Upper lobe of left lung (tissue), 6 donors: ENCODE results near the gene RNF182. TPM values are rescaled to one million over a fixed set of nuclear protein-coding genes. Genes with fewer than 3 reads are reported as not detected.
"Not testable (repeated sequence)": the region's sequence is repeated elsewhere in the genome, so short reads cannot be mapped to it uniquely, and the experiment has no call there.

Experiments
- ATAC-seq, 2 donors: fragments of 200-7000 bp; cut with Tn5 transposase; one replicate each; pipeline ENCODE4 v1.9.1; 2022; ENCODE audit warnings: mild to moderate bottlenecking in 2 of 2, moderate library complexity in 2 of 2; ENCODE audit not compliant: low FRiP score in 2 of 2
- DNase-seq, 2 donors: peaks; one replicate each; pipeline ENCODE4 v3.0.0-alpha.2; 2019 to 2020
- H3K27ac ChIP-seq, 4 donors: fragments of 200-600 bp; sonication (generic); one replicate each; pipeline ENCODE4 v1.5.1; 2016 to 2019
- H3K27me3 ChIP-seq, 4 donors: fragments of 200-600 bp; sonication (generic); one replicate each; pipeline ENCODE4 v1.5.1; 2017 to 2019
- H3K36me3 ChIP-seq, 4 donors: fragments of 200-600 bp; sonication (generic); one replicate each; pipeline ENCODE4 v1.5.1; 2016 to 2019
- H3K4me1 ChIP-seq, 4 donors: fragments of 200-600 bp; sonication (generic); one replicate each; pipeline ENCODE4 v1.5.1; 2018 to 2019
- H3K4me3 ChIP-seq, 4 donors: fragments of 200-600 bp; sonication (generic); one replicate each; pipeline ENCODE4 v1.5.1; 2017 to 2019; ENCODE audit warnings: mild to moderate bottlenecking in 2 of 4, moderate library complexity in 1 of 4
- H3K9me3 ChIP-seq, 4 donors: fragments of 200-600 bp; sonication (generic); one replicate each; pipeline ENCODE4 v1.5.1; 2018 to 2019
- CTCF ChIP-seq, 6 experiments: fragments of 450-650 bp in 4 of 6; fragments of 200-600 bp in 2 of 6; sonication (generic) in 2 of 6; IDR thresholded peaks; one replicate each; pipeline ENCODE4 v1.5.1; 2016 to 2019; ENCODE audit warnings: antibody characterized with exemption in 6 of 6
- EP300 ChIP-seq, 4 donors: sonication (generic); formaldehyde crosslinking; IDR thresholded peaks; one replicate each; pipeline ENCODE4 v1.5.1; 2017; ENCODE audit warnings: antibody characterized with exemption in 4 of 4, control low read depth in 2 of 4
- POLR2A ChIP-seq, 4 donors: fragments of 450-650 bp; IDR thresholded peaks; one replicate each; pipeline ENCODE4 v1.5.1; 2016 to 2017; ENCODE audit warnings: antibody characterized with exemption in 4 of 4, mild to moderate bottlenecking in 2 of 4
- POLR2AphosphoS5 ChIP-seq, 2 donors: sonication (generic); formaldehyde crosslinking; IDR thresholded peaks; one replicate each; pipeline ENCODE4 v1.5.1; 2017; ENCODE audit warnings: antibody characterized with exemption in 2 of 2
- WGBS, 2 donors: methylation state at CpG; one replicate each; pipeline ENCODE4 v1.1.5; 2017 to 2018; 5-methylcytosine and 5-hydroxymethylcytosine counted together
- total RNA-seq, 6 donors: library from RNA; depleted of rRNA in 4 of 6; stranded (reverse); fragments of >200 nt in 4 of 6; gene quantifications; one replicate each; pipeline versions ENCODE4 v1.1.0 to v1.2.1, GENCODE V29; 2016 to 2021
- donor health status: DM: no; HTN: no; CAD: no; lungs with moderate emphysema.
- donor health status: DM: no; HTN: yes; CAD: no; lungs with severe emphysema.

Gene RNF182
- total RNA-seq, 6 donors from 2014 or later = 1.4 to 4.3 (median 2.5) TPM

- Histone ChIP-seq H3K4me3 (no peak overlapping the region), H3K27me3 (no peaks in the 10 kb centered on the region), H3K9me3 (peaks cover 0 to 30% (median 19%) of the 10 kb centered on the region in 4 donors), H3K4me1 (no peaks in the 10 kb centered on the region), H3K27ac (no peak overlapping the region), H3K36me3 (no peaks in the 10 kb centered on the region)
- 82 to 86% methylated on average over 3 of the region's 3 CpGs for WGBS, 2 donors
- ATAC-seq = no peak
- no peak for TF ChIP-seq CTCF (IDR thresholded peaks at IDR 0.05)
- no peak for TF ChIP-seq POLR2A (IDR thresholded peaks at IDR 0.05)
- no peak for TF ChIP-seq POLR2AphosphoS5 (IDR thresholded peaks at IDR 0.05)
- DNase-seq = no peak
Observed at GRCh38 chr6:13971303-13971702, 46.6 kb downstream of the RNF182 start.

- H3K27ac ChIP-seq, H3K36me3 ChIP-seq, ATAC-seq, DNase-seq, H3K4me3 ChIP-seq, H3K27me3 ChIP-seq, H3K4me1 ChIP-seq: not testable (repeated sequence)
- 97 to 100% methylated on average over 1 to 3 of the region's 3 CpGs for WGBS, 2 donors
- H3K9me3 ChIP-seq = peaks cover 0 to 30% (median 19%) of the 10 kb centered on the region in 4 donors
Observed at GRCh38 chr6:13972602-13973001, 47.9 kb downstream of the RNF182 start.

- not testable (repeated sequence) for DNase-seq
Observed at GRCh38 chr6:13973422-13973821, 48.7 kb downstream of the RNF182 start.

GRCh38 chr6:13978102-13978640 lies 53.4 kb downstream of the RNF182 start:
- Histone ChIP-seq H3K4me1 (no peaks in the 10 kb centered on the region), H3K27me3 (no peaks in the 10 kb centered on the region), H3K9me3 (peaks cover 0 to 6% (median under 1%) of the 10 kb centered on the region in 4 donors), H3K27ac (no peak overlapping the region), H3K4me3 (no peak overlapping the region), H3K36me3 (no peaks in the 10 kb centered on the region)
- 87 to 90% methylated on average over 6 of the region's 6 CpGs for WGBS, 2 donors
- TF ChIP-seq POLR2A (IDR thresholded peaks at IDR 0.05) (no peak), EP300 (IDR thresholded peaks at IDR 0.05) (no peak), CTCF (IDR thresholded peaks at IDR 0.05) (no peak), POLR2AphosphoS5 (IDR thresholded peaks at IDR 0.05) (no peak)
- DNase-seq = no peak
- ATAC-seq = no peak

More at GRCh38 chr6:13973422-13973821, 48.7 kb downstream of the RNF182 start:
- H3K4me3 ChIP-seq, H3K36me3 ChIP-seq, H3K4me1 ChIP-seq, H3K27ac ChIP-seq, ATAC-seq, H3K27me3 ChIP-seq: not testable (repeated sequence)
- WGBS, 2 donors = 92% methylated on average over 3 of the region's 3 CpGs
- H3K9me3 ChIP-seq = peaks cover 0 to 30% (median 19%) of the 10 kb centered on the region in 4 donors

- no peaks in the 10 kb centered on the region for H3K36me3 ChIP-seq
- no peaks in the 10 kb centered on the region for H3K4me1 ChIP-seq
- H3K27ac ChIP-seq = no peak overlapping the region
- H3K4me3 ChIP-seq = no peak overlapping the region
- no peaks in the 10 kb centered on the region for H3K9me3 ChIP-seq
- no peaks in the 10 kb centered on the region for H3K27me3 ChIP-seq
- 79 to 82% methylated on average over 2 of the region's 2 CpGs for WGBS, 2 donors
- TF ChIP-seq EP300 (IDR thresholded peaks at IDR 0.05) (no peak), CTCF (IDR thresholded peaks at IDR 0.05) (no peak)
- ATAC-seq = no peak
- no peak for DNase-seq
Observed at GRCh38 chr6:13978787-13979186, 54.0 kb downstream of the RNF182 start.

- H3K36me3 ChIP-seq = no peaks in the 10 kb centered on the region
- DNase-seq (no peak), ATAC-seq (no peak)
- H3K4me3 ChIP-seq = no peak overlapping the region
- H3K27ac ChIP-seq = no peak overlapping the region
- no peaks in the 10 kb centered on the region for H3K9me3 ChIP-seq
- H3K4me1 ChIP-seq = no peaks in the 10 kb centered on the region
- no peaks in the 10 kb centered on the region for H3K27me3 ChIP-seq
- TF ChIP-seq CTCF (IDR thresholded peaks at IDR 0.05) (no peak), EP300 (IDR thresholded peaks at IDR 0.05) (no peak), POLR2A (IDR thresholded peaks at IDR 0.05) (no peak), POLR2AphosphoS5 (IDR thresholded peaks at IDR 0.05) (no peak)
- 85 to 89% methylated on average over 9 of the region's 9 CpGs for WGBS, 2 donors
Observed at GRCh38 chr6:13979284-13980171, 54.8 kb downstream of the RNF182 start.
